Camera-type eye (tissue), 1 donor: ENCODE data around the gene AJUBA. TPM values are rescaled to one million over a fixed set of nuclear protein-coding genes. Genes with fewer than 3 reads are reported as not detected.

ENCODE experiments used
- total RNA-seq: library from RNA; depleted of rRNA; stranded (reverse); fragments of >200 nt; gene quantifications from one replicate; pipeline ENCODE4 v1.2.3, GENCODE V29; 2014

AJUBA gene
- total RNA-seq, result 32.0 TPM

DNA sequence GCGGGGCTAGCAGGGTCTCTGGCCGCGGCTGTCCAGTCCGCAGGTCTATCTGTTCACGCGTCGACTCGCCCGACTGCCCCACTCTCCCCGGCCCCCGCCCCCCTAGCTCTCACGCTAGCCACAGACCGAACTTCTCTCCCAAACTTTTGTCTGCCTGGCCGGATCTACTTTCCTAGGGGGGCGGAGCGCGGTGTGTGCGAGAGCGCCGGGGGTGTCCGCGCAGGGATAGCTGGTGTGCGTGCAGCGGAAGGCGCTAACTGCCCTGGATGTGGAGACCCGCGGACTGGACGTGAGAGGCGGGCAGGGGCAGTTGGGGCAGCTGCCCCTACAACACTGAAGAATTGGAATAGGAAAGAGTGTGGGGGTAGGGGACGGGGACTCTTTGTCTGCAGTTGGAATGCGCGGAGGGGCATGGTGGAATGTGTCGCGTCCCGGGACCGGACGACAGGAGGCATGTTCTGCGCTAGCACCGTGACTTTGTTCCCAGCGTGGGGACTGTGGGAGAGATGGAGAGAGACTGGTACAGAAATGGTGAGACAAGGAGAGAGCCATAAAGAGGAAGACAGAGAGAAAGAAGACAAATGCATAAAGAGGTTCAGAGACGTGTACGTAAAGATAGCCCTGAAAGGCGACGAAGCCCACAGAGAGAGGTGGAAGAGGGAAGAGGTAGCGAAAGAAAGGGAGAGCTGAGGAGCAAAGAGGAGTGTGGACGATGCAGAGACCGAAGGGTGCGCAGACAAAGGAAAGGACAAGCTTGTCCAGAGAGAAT lies at the start of gene AJUBA:
AJUBA (minus strand) TSS at position 75 of the 769 bp plus-strand sequence. CDS start 285 bp downstream, outside the sequence.

DNA sequence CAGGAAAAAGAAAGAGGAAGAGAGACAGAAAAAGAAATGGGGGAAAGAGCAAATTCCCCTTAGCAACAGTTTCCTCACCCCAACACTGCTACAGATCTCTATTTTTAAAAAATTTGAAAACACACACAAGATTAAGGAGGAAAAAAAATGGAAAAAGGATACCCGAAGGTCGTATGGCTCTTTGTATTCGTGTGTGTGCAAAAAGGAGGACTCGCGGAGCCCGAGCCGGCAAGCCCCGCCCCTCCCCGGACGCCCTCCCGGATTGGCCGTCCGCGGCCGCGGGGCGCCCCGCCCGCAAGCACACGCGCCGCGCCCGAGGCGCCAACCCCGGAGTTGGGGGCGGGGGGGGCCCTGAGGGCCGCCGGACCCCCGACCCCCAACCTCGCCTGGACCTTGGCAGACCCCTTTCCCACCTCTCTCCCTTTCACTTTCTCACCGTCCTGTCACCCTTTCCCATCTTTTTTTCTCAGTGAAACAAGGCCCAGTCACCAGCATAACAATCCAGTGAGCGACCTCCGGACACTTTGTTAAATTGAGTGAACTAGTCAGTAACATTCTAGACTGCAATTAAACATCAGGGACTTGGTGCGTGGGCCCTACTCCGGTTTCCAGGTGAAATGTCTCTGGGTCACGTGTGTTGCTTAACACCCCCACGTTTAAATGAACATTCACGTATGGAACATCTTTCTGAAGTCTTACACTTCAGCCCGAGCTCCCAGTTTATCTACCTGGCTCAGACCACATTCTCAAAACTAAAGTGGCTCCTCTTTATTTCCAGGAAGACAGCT lies 27.8 kb upstream of the AJUBA start, which contains the start of gene C14orf93:
C14orf93 (minus strand) TSS at position 205 of the 788 bp plus-strand sequence. CDS start 11,120 bp downstream, outside the sequence.

DNA sequence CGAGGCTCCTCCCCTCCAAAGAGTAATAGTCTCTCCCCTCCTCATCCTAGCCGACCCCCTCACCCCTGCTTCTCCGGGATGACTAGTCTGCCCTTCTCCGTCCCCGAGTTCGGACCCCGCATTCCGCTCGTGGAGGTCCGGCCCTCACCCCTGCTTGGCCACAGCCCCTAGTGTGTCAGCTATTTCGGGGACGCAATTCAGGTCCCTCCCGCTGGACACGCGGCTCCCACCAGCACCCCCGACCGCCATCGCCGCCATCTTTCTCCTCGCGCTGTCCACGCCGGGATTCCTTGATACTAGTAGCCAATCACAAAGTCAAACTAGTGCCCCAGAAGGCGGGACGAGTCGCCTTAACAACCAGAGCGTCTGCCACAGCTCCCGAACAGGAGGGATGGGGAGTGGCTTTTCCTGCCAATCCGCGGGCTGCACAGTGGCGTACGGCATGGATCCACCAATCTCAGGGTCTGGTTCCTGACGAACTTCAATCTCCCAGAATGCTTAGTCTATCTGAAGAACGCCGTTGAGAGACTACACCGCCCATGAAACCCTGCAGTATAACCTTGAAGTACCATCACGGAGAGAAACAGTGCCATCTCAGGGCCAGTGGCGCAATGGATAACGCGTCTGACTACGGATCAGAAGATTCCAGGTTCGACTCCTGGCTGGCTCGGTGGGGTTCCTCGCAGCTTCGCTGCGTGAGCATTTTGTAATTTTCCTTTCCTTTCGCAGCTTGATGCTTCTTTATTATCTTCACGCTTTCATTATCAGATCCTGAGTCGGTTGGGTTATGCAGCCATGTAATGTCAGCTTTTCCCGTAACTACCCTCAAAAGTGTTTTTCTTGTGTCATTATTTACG lies 53.0 kb downstream of the AJUBA start, which contains the start of gene PRMT5:
PRMT5 (minus strand) TSS at position 273 of the 857 bp plus-strand sequence; CDS start at position 258, 15 bp downstream.

Other genes with a start within 250 kb of the AJUBA start
- 54.7 TPM for gene OXA1L, start 215.9 kb downstream of the AJUBA start, total RNA-seq
- gene SLC7A7, start 167.1 kb downstream of the AJUBA start, total RNA-seq, result 4.1 TPM
- gene MRPL52, start 152.7 kb downstream of the AJUBA start, total RNA-seq, result 36.0 TPM
- 148 TPM for gene MMP14, start 146.0 kb downstream of the AJUBA start, total RNA-seq
- 35.1 TPM for gene LRP10, start 110.8 kb downstream of the AJUBA start, total RNA-seq
- 2.0 TPM for gene REM2, start 99.3 kb downstream of the AJUBA start, total RNA-seq
- gene RBM23, start 63.4 kb downstream of the AJUBA start, total RNA-seq, result 648 TPM
- gene PRMT5, start 53.2 kb downstream of the AJUBA start, total RNA-seq, result 56.5 TPM
- gene HAUS4, start 25.5 kb downstream of the AJUBA start, total RNA-seq, result 41.9 TPM
- 14.9 TPM for gene C14orf93, start 27.6 kb upstream of the AJUBA start, total RNA-seq
- gene PSMB5, start 52.3 kb upstream of the AJUBA start, total RNA-seq, result 137 TPM
- gene PSMB11, start 59.7 kb upstream of the AJUBA start, total RNA-seq, result not detected
- gene CDH24, start 75.0 kb upstream of the AJUBA start, total RNA-seq, result 17.0 TPM
- gene ACIN1, start 112.6 kb upstream of the AJUBA start, total RNA-seq, result 155 TPM
- 15.8 TPM for gene C14orf119, start 113.0 kb upstream of the AJUBA start, total RNA-seq
- not detected for gene CIROP, start 122.4 kb upstream of the AJUBA start, total RNA-seq
- not detected for gene CEBPE, start 136.7 kb upstream of the AJUBA start, total RNA-seq
- gene SLC7A8, start 201.1 kb upstream of the AJUBA start, total RNA-seq, result 36.9 TPM